CD1c-positive myeloid dendritic cell (primary cell): ENCODE results near the gene CRPPA.
"Not testable (repeated sequence)": the region's sequence is repeated elsewhere in the genome, so short reads cannot be mapped to it uniquely, and the experiment has no call there.

Experiments
- DNase-seq: peaks from one replicate; pipeline ENCODE4 v3.0.0-alpha.2; 2016; ENCODE audit errors: extremely low spot score

Gene CRPPA

GRCh38 chr7:16421333-16422102, at the start of gene CRPPA:
Gene CRPPA, minus strand, starts transcription at chr7:16421538. Its CDS starts 216 bp downstream, at chr7:16421322.
- DNase-seq = peak; percentile 25

GRCh38 chr7:16465469-16466361, 44.4 kb upstream of the CRPPA start, which contains the start of gene SOSTDC1:
Gene SOSTDC1, minus strand, starts transcription at chr7:16465738. Its CDS starts 70 bp downstream, at chr7:16465668.
- no peak for DNase-seq

DNA sequence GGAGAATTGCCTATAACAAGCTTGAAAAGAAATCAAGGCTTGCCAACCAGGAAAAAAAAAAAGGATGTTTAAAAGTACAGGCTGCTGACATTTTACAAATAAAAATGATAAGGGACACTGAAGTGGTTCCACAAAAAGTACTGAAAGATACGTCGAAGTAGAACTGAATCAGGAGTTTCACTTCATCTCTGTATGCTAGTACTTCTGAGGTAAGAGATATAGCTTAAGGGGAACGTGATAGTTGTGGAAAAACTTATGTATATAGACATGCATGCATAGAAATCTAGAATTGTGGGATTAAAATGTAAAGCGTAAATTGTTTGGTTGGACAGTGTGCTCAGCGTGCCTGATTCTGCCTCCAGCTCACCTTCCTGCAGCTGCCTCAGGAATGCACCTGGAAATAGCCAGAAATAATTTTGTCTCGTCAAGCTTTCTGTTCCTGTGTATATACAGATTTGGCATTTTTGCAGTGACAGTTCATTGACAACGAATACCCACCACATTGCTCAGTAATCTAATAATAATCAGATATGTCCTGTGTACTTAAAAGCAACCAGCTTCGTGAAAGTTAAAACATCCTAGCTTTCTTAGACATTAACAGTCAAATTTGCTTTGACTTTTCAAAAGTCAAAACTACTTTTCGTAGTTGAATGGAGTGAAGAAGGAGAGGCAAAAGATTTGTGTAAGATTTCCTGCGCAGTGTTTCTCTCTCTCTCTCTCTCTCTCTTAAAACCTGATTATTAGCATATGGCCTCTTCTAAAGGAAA, 42.8 kb upstream of the CRPPA start:
- DNase-seq = no peak

DNA sequence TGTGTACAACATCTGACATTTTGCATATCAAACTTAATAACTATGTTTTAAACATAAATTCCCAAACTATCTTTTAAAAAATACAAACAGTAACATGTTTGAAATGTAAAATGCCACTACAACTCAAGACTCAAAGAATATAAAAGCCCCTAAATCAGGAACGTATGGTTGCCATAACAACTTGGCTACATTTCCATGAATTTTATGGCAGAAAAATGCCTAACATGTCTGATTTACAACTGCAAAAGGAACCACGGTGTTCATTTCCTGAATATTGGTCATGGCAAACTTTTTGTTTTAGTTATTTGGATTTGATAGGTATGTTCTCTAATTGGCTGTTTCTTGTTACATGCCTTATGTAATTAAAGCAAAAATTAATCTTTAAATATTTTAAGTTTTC, 42.2 kb upstream of the CRPPA start:
- DNase-seq = no peak

GRCh38 chr7:16462431-16462889, 41.1 kb upstream of the CRPPA start:
- no peak for DNase-seq

GRCh38 chr7:16460789-16461493, 39.6 kb upstream of the CRPPA start:
- DNase-seq = no peak

DNA sequence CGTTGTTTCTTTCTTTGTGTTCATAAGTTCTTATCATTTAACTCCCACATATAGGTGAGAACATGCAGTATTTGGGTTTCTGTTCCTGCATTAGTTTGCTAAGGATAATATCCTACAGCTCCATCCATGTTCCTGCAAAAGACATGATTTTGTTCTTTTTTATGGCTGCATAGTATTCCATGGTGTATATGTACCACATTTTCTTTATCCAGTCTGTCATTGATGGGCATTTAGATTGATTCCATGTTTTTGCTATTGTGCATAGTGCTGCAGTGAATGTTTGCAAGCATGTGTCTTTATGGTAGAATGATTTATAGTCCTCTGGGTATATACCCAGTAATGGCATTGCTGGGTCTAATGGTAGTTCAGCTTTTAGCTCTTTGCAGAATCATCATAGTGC, 35.0 kb upstream of the CRPPA start:
- not testable (repeated sequence) for DNase-seq

DNA sequence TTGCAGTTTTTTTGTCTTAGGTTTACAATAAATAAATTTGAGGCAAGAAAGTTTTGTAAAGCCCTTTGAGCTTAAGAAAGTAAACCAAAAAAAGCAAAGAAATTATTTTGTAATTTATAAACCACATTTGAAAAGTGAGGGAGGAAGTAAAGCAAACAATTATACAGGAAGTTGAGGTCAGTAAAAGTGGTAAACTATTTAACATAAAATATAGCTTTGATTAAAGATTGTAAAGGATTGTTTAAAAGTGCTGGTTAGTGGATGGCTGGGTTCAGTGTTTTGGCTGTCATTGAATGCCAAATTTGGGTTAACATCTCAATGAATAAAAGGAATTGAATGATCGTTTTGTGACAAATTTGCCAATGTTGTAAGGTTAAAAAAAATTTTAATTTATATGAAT, 34.3 kb upstream of the CRPPA start:
- DNase-seq = no peak

- no peak for DNase-seq
These were observed 29.0 kb upstream of the CRPPA start for GRCh38 chr7:16450366-16450765.

- DNase-seq = no peak
These were observed 26.5 kb upstream of the CRPPA start for GRCh38 chr7:16447876-16448275.

DNA sequence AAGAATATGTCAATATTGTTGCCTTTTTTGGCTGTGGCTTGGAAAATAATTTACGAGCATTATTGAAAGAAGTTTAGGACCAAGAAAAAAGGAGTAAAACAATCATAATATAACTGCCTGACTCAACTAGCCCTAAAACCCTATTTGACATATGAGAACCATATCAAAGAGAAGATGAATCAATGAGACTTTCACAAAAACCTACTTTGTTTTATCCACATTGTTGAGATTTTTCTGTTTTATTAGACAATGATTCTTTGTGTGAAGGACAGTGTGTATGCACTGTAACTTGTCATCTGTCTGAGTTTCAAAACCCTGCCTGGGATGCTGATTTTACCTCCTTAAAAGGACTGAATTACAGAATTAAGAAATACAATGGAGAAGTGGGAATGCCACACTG, 25.2 kb upstream of the CRPPA start:
- DNase-seq = no peak

DNA sequence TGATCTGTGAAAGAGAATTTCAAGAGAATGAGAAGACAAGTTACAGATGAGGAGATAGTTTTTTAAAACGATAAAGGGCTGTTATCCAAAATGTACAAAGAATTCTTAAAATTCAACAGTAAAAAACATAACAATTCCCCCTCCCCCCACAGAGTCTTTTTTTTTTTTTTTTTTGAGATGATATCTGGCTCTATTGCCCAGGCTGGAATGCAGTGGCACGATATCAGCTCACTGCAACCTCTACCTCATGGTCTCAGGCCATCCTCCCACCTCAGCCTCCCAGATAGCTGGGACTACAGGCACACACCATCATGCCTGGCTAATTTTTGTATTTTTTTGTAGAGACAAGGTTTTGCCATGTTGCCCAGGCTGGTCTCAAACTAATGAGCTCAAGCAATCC, 22.5 kb upstream of the CRPPA start:
- DNase-seq = not testable (repeated sequence)

GRCh38 chr7:16438988-16439387, 17.6 kb upstream of the CRPPA start:
- DNase-seq = no peak

DNA sequence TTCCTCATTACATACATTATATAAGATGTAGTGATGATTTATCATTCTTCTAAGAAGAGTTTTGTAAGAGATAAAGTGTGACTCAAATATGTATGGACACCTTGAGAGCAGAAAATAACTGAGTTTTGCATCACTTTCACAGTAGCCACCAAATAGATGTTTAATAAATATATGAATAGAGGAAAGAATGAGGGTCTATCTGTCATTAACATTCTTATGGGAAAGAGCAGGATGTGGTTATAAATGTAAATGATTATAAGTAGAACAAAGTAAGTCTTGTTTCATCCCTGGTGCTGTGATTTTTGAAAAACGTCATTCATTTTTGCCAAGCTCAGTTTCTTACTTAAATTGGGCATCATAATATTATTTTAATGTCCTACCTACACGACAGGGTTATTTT, 15.0 kb upstream of the CRPPA start:
- no peak for DNase-seq

DNA sequence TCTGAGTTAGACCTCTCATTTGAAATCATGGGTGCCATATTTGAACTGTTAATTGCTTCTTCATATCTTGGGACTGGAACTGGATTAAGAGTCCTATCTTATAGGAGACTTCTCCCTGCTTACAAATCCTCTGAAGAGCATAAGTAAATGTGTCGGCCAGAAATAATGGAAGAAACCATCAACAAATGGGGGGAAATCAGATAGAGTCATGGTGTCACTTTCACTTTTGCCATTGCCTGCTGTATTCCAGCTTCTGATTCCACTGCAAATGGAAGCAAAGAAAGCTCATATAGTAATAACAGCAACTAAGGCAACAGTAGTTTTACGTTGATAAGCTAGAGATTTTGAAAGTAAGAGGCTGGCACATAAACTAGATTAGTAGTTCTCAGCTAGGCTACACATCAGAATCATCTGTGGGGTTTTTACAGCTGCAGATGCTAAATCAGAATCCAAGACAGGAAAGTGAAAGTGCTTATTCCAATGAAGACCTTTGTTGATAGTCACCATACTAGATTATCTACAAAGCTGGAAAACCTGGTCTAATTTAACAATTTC, 12.3 kb upstream of the CRPPA start:
- DNase-seq = no peak

- DNase-seq = no peak
These were observed 11.0 kb upstream of the CRPPA start for GRCh38 chr7:16432425-16432731.

DNA sequence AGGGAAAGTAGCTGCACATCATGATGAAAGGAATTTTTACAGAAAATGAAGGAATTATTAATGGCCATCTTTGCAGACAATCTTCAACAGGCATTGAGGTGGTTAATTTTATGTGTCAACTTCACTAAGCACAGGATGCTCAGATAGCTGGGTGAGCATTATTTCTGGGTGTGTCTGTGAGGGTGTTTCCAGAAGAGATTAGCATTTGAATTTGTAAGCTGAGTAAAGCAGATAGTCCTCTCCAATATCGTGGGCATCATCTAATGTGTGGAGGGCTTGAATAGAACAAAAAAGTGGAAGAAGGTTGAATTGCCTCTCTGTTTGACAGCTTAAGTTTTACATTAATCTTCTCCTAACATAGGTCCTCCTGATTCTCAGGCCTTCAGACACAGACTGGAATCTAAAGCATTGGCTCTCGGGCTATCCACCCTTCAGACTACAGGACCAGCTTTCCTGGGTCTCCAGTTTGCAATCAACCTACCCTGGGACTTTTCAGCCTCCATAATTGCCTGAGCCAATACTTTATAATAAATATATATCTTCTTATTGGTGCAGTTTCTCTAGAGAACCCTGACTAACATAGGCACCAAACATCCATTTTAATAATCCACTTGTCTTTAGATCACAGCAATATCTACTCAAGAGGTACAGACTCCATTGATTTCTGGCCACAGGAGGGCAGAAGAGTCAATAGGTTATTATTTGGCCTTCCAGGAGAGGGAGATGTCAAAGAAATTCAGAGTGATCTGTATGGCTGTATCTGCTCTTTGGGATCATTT, 10.5 kb upstream of the CRPPA start:
- peak; percentile 11 for DNase-seq

GRCh38 chr7:16430133-16430532, 8.8 kb upstream of the CRPPA start:
- no peak for DNase-seq

DNA sequence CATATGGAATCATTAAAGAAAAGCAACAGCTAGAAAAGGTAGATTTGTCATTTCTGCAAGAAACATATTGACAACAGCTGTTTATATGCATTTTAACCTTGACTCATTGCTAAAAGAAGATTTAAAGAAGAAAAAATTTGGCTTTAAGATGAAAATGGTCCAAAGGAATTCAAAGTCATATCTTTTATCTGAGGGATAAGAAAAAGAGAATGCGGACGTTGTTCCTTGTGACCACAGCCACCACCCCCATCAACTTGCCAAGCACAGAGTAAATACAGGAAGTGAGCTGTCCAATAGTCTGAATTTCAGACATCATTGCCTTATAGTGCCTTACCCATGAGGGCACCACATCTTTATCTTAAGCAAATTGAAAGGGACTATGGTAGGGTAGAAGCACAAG, 7.3 kb upstream of the CRPPA start:
- DNase-seq = peak; percentile 27

DNA sequence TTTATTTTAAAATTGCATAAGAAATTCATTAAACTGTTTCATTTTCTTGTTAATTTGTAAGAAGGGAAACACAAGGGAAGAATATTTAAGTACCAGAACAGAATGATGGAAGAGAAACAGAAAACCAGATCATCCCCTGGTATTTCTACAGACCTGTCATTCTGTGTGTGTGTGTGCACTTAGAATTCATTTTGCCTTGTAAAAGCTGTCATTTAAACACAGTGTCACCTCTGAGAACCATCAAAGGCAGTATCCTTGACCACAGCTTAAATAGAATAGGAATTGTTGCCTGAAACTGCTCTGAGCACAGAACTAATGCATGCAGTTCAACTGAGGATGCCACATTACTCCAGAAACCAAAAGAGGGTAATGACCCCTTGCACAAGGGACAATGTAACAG, 6.8 kb upstream of the CRPPA start:
- DNase-seq = no peak
